GM12878 (cell line): ENCODE measurements around the gene FILIP1L. TPM values are rescaled to one million over a fixed set of nuclear protein-coding genes. Genes with fewer than 3 reads are reported as not detected.

Experiments used
- ATAC-seq: fragments of 200-7000 bp; cut with Tn5 transposase; 3 replicates; pipeline ENCODE4 v1.9.1; 2020; ENCODE audit warnings: mild to moderate bottlenecking, moderate library complexity
- BruUV-seq: library from RNA; stranded (reverse); fragments of 400-500 nt; replicated peaks from 2 replicates; lab custom pipeline; 2021; lab: Mats Ljungman, UMichigan
- CTCF ChIA-PET: fragments of 300-600 bp; sonication (Branson Sonifier 250); formaldehyde crosslinking; extraction: SDS; loops from one replicate; lab custom pipeline; 2021; ENCODE audit warnings: inconsistent platforms; lab: Yijun Ruan, JAX
- POLR2A ChIA-PET: fragments of 350-600 bp; formaldehyde crosslinking; extraction: SDS; loops from one replicate; lab custom pipeline; 2021; ENCODE audit warnings: inconsistent platforms; lab: Charles Lee
- RAD21 ChIA-PET: fragments of 300-600 bp; sonication (Branson Sonifier 250); formaldehyde crosslinking; loops from one replicate; lab custom pipeline; 2023; ENCODE audit warnings: antibody characterized with exemption; ENCODE audit not compliant: unreplicated experiment; lab: Charles Lee
- SMC1A ChIA-PET: fragments of 300-600 bp; sonication (Branson Sonifier 250); formaldehyde crosslinking; loops from one replicate; lab custom pipeline; 2023; ENCODE audit not compliant: unreplicated experiment, uncharacterized antibody; lab: Charles Lee
- DNase-seq: peaks from one replicate; pipeline ENCODE4 v3.0.0-alpha.2; 2011; ENCODE audit warnings: low read depth, low spot score
- FAIRE-seq: peaks from 3 replicates; lab custom pipeline; 2011; peaks lifted over from hg19 to GRCh38; lab: Jason Lieb, UNC
- H2AFZ ChIP-seq: 2 replicates; pipeline ENCODE4 v1.6.0; 2011; ENCODE audit warnings: low read depth, low read length, control low read depth; ENCODE audit not compliant: control insufficient read depth
- H3K27ac ChIP-seq: 2 replicates; pipeline ENCODE4 v1.5.1; 2011; ENCODE audit warnings: control low read depth; ENCODE audit not compliant: control insufficient read depth, insufficient read depth
- H3K27me3 ChIP-seq, 2 experiments: replicated peaks in 1 of 2; 2 replicates each; pipeline versions ENCODE4 v1.6.0 to v1.6.1; 2011; ENCODE audit warnings: low read length in 1 of 2; ENCODE audit not compliant: control insufficient read depth in 2 of 2, insufficient read depth in 2 of 2
- H3K36me3 ChIP-seq, 2 experiments: 2 replicates each; pipeline ENCODE4 v1.5.1; 2011; ENCODE audit warnings: low read length in 1 of 2; ENCODE audit not compliant: control insufficient read depth in 2 of 2, insufficient read depth in 2 of 2
- H3K4me1 ChIP-seq: 2 replicates; pipeline ENCODE4 v1.6.1; 2011; ENCODE audit warnings: mild to moderate bottlenecking, low read length, moderate library complexity, mixed read lengths; ENCODE audit not compliant: control insufficient read depth, insufficient read depth
- H3K4me2 ChIP-seq: 2 replicates; pipeline ENCODE4 v1.6.0; 2011; ENCODE audit warnings: control low read depth; ENCODE audit not compliant: control insufficient read depth, insufficient read depth
- H3K4me3 ChIP-seq: fragments of 200-600 bp; sonication (generic); 2 replicates; pipeline ENCODE4 v1.5.1; 2016
- H3K79me2 ChIP-seq: 2 replicates; pipeline ENCODE4 v1.6.0; 2011; ENCODE audit warnings: low read length; ENCODE audit not compliant: control insufficient read depth, insufficient read depth
- H3K9ac ChIP-seq: 2 replicates; pipeline ENCODE4 v1.8.0; 2011; ENCODE audit warnings: low read length, control low read depth, mixed read lengths; ENCODE audit not compliant: control insufficient read depth, insufficient read depth
- H3K9me3 ChIP-seq: replicated peaks from 3 replicates; pipeline ENCODE4 v1.5.1; 2011; ENCODE audit warnings: mild to moderate bottlenecking, low read length; ENCODE audit not compliant: control insufficient read depth, insufficient read depth
- H4K20me1 ChIP-seq: 2 replicates; pipeline ENCODE4 v1.6.0; 2011; ENCODE audit not compliant: control insufficient read depth, insufficient read depth
- ASH2L ChIP-seq: fragments of 300-600, 200-600 bp; sonication (generic); IDR thresholded peaks from 2 replicates; pipeline ENCODE4 v1.6.1; 2017; ENCODE audit warnings: low read depth, mild to moderate bottlenecking, borderline replicate concordance
- BRCA1 ChIP-seq: IDR thresholded peaks from 2 replicates; pipeline ENCODE4 v1.6.1; 2011; ENCODE audit warnings: low read depth, low read length, improper control_type of control experiment
- CHD1 ChIP-seq: IDR thresholded peaks from 2 replicates; pipeline ENCODE4 v1.6.1; 2012; ENCODE audit warnings: low read depth, low read length, improper control_type of control experiment
- IRF4 ChIP-seq: IDR thresholded peaks from 2 replicates; pipeline ENCODE4 v1.6.1; 2011; ENCODE audit warnings: low read depth, low read length
- MEF2A ChIP-seq: IDR thresholded peaks from 2 replicates; pipeline ENCODE4 v1.6.1; 2011; ENCODE audit warnings: low read depth, mild to moderate bottlenecking, low read length, moderate library complexity; ENCODE audit not compliant: insufficient read depth
- MYB ChIP-seq: fragments of 150-350 bp; IDR thresholded peaks from 2 replicates; pipeline ENCODE4 v1.6.1; 2014; ENCODE audit warnings: mild to moderate bottlenecking, low read depth, low read length, borderline replicate concordance
- PAX5 ChIP-seq: IDR thresholded peaks from 2 replicates; pipeline ENCODE4 v1.6.1; 2011; ENCODE audit warnings: low read depth, low read length, borderline replicate concordance
- RBBP5 ChIP-seq: fragments of 200-600 bp; sonication (generic); conservative IDR thresholded peaks from 2 replicates; pipeline ENCODE4 v1.6.1; 2016
- RUNX3 ChIP-seq: IDR thresholded peaks from 2 replicates; pipeline ENCODE4 v1.6.1; 2012; ENCODE audit warnings: low read length, inconsistent platforms
- SP1 ChIP-seq: IDR thresholded peaks from one replicate; pipeline ENCODE4 v1.6.1; 2011; ENCODE audit warnings: low read depth, low read length
- SREBF2 ChIP-seq: IDR thresholded peaks from 2 replicates; pipeline ENCODE4 v1.6.1; 2012; ENCODE audit warnings: mild to moderate bottlenecking, low read length
- SUPT20H ChIP-seq: IDR thresholded peaks from 2 replicates; pipeline ENCODE4 v1.6.1; 2011; ENCODE audit warnings: low read depth, mild to moderate bottlenecking, low read length, moderate library complexity, borderline replicate concordance; ENCODE audit not compliant: control insufficient read depth
- TCF3 ChIP-seq: IDR thresholded peaks from 2 replicates; pipeline ENCODE4 v1.6.1; 2012; ENCODE audit warnings: low read depth, mild to moderate bottlenecking, low read length, borderline replicate concordance; ENCODE audit not compliant: insufficient read depth
- ZNF274 ChIP-seq: IDR thresholded peaks from one replicate; pipeline ENCODE4 v1.8.0; 2011; ENCODE audit not compliant: insufficient read length, insufficient read depth
- WGBS: methylation state at CpG from one replicate; pipeline ENCODE4 v1.1.6; 2016; ENCODE audit warnings: low lambda C conversion rate; ENCODE audit not compliant: insufficient replicate concordance, insufficient coverage; ENCODE audit errors: missing lambda C conversion rate; 5-methylcytosine and 5-hydroxymethylcytosine counted together
- in situ Hi-C: fragments of 300-500 bp; cut with MboI; formaldehyde crosslinking; loops from 9 replicates; pipeline ENCODE4 v1.14.3; 2018; ENCODE audit warnings: mixed read lengths
- intact Hi-C: fragments of 100-400 bp; cut with micrococcal nuclease; formaldehyde crosslinking; loops from one replicate; pipeline ENCODE4 v1.14.2; 2022; ENCODE audit not compliant: unreplicated experiment
- polyA plus RNA-seq, 11 experiments: library from polyadenylated mRNA; depleted of rRNA in 4 of 11; unstranded in 6 of 11; stranded (reverse) in 5 of 11; fragments of >200 nt; fragmentation: Nextera tagmentation in 4 of 11; fragmentation: Illumina TruSeq in 1 of 11; extraction: Ambion mirVana in 4 of 11; extraction: Trizol in 1 of 11; gene quantifications; 1 replicate in 1 of 11; 2 replicates in 10 of 11; pipeline versions ENCODE4 v1.2.1 to v1.2.3, GENCODE V29; 2011 to 2016; ENCODE audit warnings: inconsistent platforms in 2 of 11, missing spikeins in 2 of 11, low read depth in 1 of 11
- total RNA-seq, 4 experiments: library from RNA; depleted of rRNA in 3 of 4; stranded (reverse); fragments of >200 nt in 3 of 4; fragmentation: Illumina TruSeq in 1 of 4; extraction: Trizol in 1 of 4; gene quantifications; 2 replicates each; pipeline versions ENCODE4 v1.2.1 to v1.2.3, GENCODE V29; 2013 to 2021
- TF ChIP-seq, protein P1 (sequence below): fragments of 450-650 bp; IDR thresholded peaks from 2 replicates; pipeline ENCODE4 v1.6.1; 2014; ENCODE audit warnings: mild to moderate bottlenecking
- TF ChIP-seq, protein P2 (sequence below): IDR thresholded peaks from 2 replicates; pipeline ENCODE4 v1.6.1; 2011; ENCODE audit warnings: low read depth, low read length, improper control_type of control experiment, borderline replicate concordance
- TF ChIP-seq, protein P3 (sequence below): fragments of 450-650 bp; IDR thresholded peaks from 2 replicates; pipeline ENCODE4 v1.6.1; 2017; ENCODE audit warnings: mild to moderate bottlenecking
- TF ChIP-seq, protein P4 (sequence below): fragments of 450-650 bp; IDR thresholded peaks from 2 replicates; pipeline ENCODE4 v1.6.1; 2017; ENCODE audit warnings: mild to moderate bottlenecking, moderate library complexity

FILIP1L gene
- total and polyA plus RNA-seq, 10 of the 15 experiments (the other 5 are each of a cell fraction or from before 2014, with no cell fraction given) = 0.24 to 6.1 (median 3.5) TPM

DNA sequence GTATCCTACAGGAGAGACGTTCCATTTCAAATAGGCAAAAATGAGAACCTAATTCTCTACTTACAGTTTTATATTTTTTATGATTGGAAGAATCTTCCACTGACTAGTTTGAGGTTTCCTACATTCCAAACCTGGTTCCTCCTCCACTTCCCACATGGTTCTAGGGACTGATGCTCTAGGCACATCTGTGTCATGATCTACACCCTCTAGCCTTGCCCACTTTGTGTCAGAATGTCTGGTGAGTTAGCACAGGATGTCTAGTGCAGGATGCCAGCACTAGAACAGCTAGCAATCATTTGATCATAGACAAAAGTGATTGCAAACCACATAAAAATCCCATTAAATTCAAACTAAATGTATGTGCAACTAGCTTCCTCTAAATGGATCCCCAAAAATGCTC lies 26.7 kb upstream of the FILIP1L start:
- no peaks in the 10 kb centered on the region for H3K27me3 ChIP-seq
- ChIA-PET SMC1A (interaction anchor here (0.6 to 1.4 kb wide), 2 partner anchors 10 to 126 kb away, joined by 3 to 5 read pairs; no protein-coding TSS in a partner anchor), RAD21 (no interaction called here), CTCF (interaction anchor here (1.4 kb wide), 1 partner anchor 10 kb away, joined by 3 read pairs; no protein-coding TSS in a partner anchor), POLR2A (no interaction called here)
- BruUV-seq = no TSS peak
- H3K4me1 ChIP-seq = peaks cover 3% of the 10 kb centered on the region; the same call in 1 of the 2 replicates
- intact Hi-C loops = no loop called here
- 100% methylated on average over 1 of the region's 1 CpG for WGBS
- no peaks in the 10 kb centered on the region for H4K20me1 ChIP-seq
- H3K36me3 ChIP-seq = no peaks in the 10 kb centered on the region
- in situ Hi-C loops = no loop called here
- no peak for DNase-seq
- no peak overlapping the region for H3K4me3 ChIP-seq
- no peak overlapping the region for H2AFZ ChIP-seq
- H3K79me2 ChIP-seq = no peaks in the 10 kb centered on the region; the same call in 1 of the 2 replicates
- no peak for FAIRE-seq
- no peaks in the 10 kb centered on the region; the same call in 2 of the 3 replicates for H3K9me3 ChIP-seq
- H3K27ac ChIP-seq = no peak overlapping the region
- no peak overlapping the region for H3K9ac ChIP-seq
- ATAC-seq = no peak
- TF ChIP-seq MYB = no peak
- TF ChIP-seq ZNF274 = no peak
- no peak for TF ChIP-seq TCF3
- TF ChIP-seq ASH2L = no peak
- TF ChIP-seq RBBP5 = no peak
- TF ChIP-seq PAX5 = no peak
- no peak for TF ChIP-seq CHD1
- TF ChIP-seq, protein P1, sequence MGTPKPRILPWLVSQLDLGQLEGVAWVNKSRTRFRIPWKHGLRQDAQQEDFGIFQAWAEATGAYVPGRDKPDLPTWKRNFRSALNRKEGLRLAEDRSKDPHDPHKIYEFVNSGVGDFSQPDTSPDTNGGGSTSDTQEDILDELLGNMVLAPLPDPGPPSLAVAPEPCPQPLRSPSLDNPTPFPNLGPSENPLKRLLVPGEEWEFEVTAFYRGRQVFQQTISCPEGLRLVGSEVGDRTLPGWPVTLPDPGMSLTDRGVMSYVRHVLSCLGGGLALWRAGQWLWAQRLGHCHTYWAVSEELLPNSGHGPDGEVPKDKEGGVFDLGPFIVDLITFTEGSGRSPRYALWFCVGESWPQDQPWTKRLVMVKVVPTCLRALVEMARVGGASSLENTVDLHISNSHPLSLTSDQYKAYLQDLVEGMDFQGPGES = no peak
- no peak for TF ChIP-seq SP1
- TF ChIP-seq BRCA1 = no peak
- no peak for TF ChIP-seq SREBF2
- TF ChIP-seq SUPT20H = no peak
- TF ChIP-seq IRF4 = no peak
- TF ChIP-seq, protein P2, sequence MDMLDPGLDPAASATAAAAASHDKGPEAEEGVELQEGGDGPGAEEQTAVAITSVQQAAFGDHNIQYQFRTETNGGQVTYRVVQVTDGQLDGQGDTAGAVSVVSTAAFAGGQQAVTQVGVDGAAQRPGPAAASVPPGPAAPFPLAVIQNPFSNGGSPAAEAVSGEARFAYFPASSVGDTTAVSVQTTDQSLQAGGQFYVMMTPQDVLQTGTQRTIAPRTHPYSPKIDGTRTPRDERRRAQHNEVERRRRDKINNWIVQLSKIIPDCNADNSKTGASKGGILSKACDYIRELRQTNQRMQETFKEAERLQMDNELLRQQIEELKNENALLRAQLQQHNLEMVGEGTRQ = no peak
- no peak for TF ChIP-seq MEF2A
- TF ChIP-seq, protein P3, sequence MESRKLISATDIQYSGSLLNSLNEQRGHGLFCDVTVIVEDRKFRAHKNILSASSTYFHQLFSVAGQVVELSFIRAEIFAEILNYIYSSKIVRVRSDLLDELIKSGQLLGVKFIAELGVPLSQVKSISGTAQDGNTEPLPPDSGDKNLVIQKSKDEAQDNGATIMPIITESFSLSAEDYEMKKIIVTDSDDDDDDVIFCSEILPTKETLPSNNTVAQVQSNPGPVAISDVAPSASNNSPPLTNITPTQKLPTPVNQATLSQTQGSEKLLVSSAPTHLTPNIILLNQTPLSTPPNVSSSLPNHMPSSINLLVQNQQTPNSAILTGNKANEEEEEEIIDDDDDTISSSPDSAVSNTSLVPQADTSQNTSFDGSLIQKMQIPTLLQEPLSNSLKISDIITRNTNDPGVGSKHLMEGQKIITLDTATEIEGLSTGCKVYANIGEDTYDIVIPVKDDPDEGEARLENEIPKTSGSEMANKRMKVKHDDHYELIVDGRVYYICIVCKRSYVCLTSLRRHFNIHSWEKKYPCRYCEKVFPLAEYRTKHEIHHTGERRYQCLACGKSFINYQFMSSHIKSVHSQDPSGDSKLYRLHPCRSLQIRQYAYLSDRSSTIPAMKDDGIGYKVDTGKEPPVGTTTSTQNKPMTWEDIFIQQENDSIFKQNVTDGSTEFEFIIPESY = no peak
- TF ChIP-seq RUNX3 = no peak
- TF ChIP-seq, protein P4, sequence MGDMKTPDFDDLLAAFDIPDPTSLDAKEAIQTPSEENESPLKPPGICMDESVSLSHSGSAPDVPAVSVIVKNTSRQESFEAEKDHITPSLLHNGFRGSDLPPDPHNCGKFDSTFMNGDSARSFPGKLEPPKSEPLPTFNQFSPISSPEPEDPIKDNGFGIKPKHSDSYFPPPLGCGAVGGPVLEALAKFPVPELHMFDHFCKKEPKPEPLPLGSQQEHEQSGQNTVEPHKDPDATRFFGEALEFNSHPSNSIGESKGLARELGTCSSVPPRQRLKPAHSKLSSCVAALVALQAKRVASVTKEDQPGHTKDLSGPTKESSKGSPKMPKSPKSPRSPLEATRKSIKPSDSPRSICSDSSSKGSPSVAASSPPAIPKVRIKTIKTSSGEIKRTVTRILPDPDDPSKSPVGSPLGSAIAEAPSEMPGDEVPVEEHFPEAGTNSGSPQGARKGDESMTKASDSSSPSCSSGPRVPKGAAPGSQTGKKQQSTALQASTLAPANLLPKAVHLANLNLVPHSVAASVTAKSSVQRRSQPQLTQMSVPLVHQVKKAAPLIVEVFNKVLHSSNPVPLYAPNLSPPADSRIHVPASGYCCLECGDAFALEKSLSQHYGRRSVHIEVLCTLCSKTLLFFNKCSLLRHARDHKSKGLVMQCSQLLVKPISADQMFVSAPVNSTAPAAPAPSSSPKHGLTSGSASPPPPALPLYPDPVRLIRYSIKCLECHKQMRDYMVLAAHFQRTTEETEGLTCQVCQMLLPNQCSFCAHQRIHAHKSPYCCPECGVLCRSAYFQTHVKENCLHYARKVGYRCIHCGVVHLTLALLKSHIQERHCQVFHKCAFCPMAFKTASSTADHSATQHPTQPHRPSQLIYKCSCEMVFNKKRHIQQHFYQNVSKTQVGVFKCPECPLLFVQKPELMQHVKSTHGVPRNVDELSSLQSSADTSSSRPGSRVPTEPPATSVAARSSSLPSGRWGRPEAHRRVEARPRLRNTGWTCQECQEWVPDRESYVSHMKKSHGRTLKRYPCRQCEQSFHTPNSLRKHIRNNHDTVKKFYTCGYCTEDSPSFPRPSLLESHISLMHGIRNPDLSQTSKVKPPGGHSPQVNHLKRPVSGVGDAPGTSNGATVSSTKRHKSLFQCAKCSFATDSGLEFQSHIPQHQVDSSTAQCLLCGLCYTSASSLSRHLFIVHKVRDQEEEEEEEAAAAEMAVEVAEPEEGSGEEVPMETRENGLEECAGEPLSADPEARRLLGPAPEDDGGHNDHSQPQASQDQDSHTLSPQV = no peak
- H3K4me2 ChIP-seq = no peak overlapping the region
